Neuronal stem cell (in vitro differentiated cells): ENCODE measurements around the gene AMER3.
A peak's percentile ranks its signal among the peaks of the same experiment; 100 is the strongest.

ENCODE experiments used
- DNase-seq: peaks from one replicate; pipeline ENCODE4 v3.0.0-alpha.2; 2013; ENCODE audit warnings: low spot score
- H2AFZ ChIP-seq: one replicate; pipeline ENCODE4 v1.6.1; 2013; ENCODE audit warnings: mild to moderate bottlenecking, low read length, inconsistent platforms
- H2AK5ac ChIP-seq: 2 replicates; pipeline ENCODE4 v1.6.1; 2013; ENCODE audit warnings: low read depth, mild to moderate bottlenecking, inconsistent platforms, low read length, moderate library complexity, mixed read lengths
- H2BK120ac ChIP-seq: 2 replicates; pipeline ENCODE4 v1.6.1; 2013; ENCODE audit warnings: low read depth, mild to moderate bottlenecking, inconsistent platforms, low read length, moderate library complexity, mixed read lengths
- H2BK12ac ChIP-seq: one replicate; pipeline ENCODE4 v1.6.1; 2013; ENCODE audit warnings: low read length, inconsistent platforms
- H2BK15ac ChIP-seq: 2 replicates; pipeline ENCODE4 v1.6.1; 2013; ENCODE audit warnings: mild to moderate bottlenecking, low read length, inconsistent platforms, mixed read lengths
- H2BK5ac ChIP-seq: one replicate; pipeline ENCODE4 v1.6.1; 2013; ENCODE audit warnings: inconsistent platforms, mild to moderate bottlenecking, low read length, moderate library complexity
- H3K14ac ChIP-seq: one replicate; pipeline ENCODE4 v1.6.1; 2013; ENCODE audit warnings: low read length, inconsistent platforms
- H3K18ac ChIP-seq: 2 replicates; pipeline ENCODE4 v1.6.1; 2013; ENCODE audit warnings: low read length, inconsistent platforms
- H3K23ac ChIP-seq: 2 replicates; pipeline ENCODE4 v1.6.1; 2013; ENCODE audit warnings: low read depth, mild to moderate bottlenecking, mixed read lengths, low read length, inconsistent platforms; ENCODE audit not compliant: poor library complexity
- H3K27ac ChIP-seq: replicated peaks from 3 replicates; pipeline ENCODE4 v1.5.1; 2013; ENCODE audit warnings: low read length, inconsistent platforms
- H3K27me3 ChIP-seq, 3 experiments: 2 replicates each; pipeline ENCODE4 v1.6.1; 2013; ENCODE audit warnings: low read length in 3 of 3, mild to moderate bottlenecking in 2 of 3, inconsistent platforms in 1 of 3, low read depth in 1 of 3, mixed read lengths in 1 of 3, moderate library complexity in 1 of 3; ENCODE audit not compliant: control insufficient read depth in 3 of 3, insufficient read depth in 3 of 3
- H3K36me3 ChIP-seq, 2 donors: replicated peaks in 1 of 2; 2 replicates each; pipeline ENCODE4 v1.6.1; 2013; ENCODE audit warnings: low read length in 2 of 2; ENCODE audit not compliant: control insufficient read depth in 2 of 2, insufficient read depth in 2 of 2
- H3K4ac ChIP-seq: 2 replicates; pipeline ENCODE4 v1.6.1; 2013; ENCODE audit warnings: inconsistent platforms, mild to moderate bottlenecking, low read length, moderate library complexity
- H3K4me1 ChIP-seq, 2 donors: 1 replicate in 1 of 2; 2 replicates in 1 of 2; pipeline ENCODE4 v1.6.1; 2013; ENCODE audit warnings: low read length in 2 of 2, low read depth in 1 of 2; ENCODE audit not compliant: control insufficient read depth in 2 of 2, insufficient read depth in 1 of 2
- H3K4me2 ChIP-seq: one replicate; pipeline ENCODE4 v1.6.1; 2013; ENCODE audit warnings: mild to moderate bottlenecking, low read length, inconsistent platforms; ENCODE audit not compliant: insufficient read depth, poor library complexity, severe bottlenecking
- H3K4me3 ChIP-seq, 2 donors: 2 replicates each; pipeline ENCODE4 v1.5.1; 2013; ENCODE audit warnings: low read length in 2 of 2, mild to moderate bottlenecking in 2 of 2, inconsistent platforms in 1 of 2, moderate library complexity in 1 of 2
- H3K79me1 ChIP-seq: one replicate; pipeline ENCODE4 v1.6.1; 2013; ENCODE audit warnings: low read depth, mild to moderate bottlenecking, inconsistent platforms, low read length, moderate library complexity
- H3K9ac ChIP-seq: one replicate; pipeline ENCODE4 v1.6.1; 2013; ENCODE audit warnings: mild to moderate bottlenecking, low read depth, low read length, inconsistent platforms; ENCODE audit not compliant: poor library complexity
- H3K9me3 ChIP-seq, 2 donors: replicated peaks in 1 of 2; 2 replicates each; pipeline versions ENCODE3 to v1.6.1; 2013; ENCODE audit warnings: low read length in 2 of 2, mild to moderate bottlenecking in 2 of 2, inconsistent platforms in 1 of 2, low read depth in 1 of 2, mixed read lengths in 1 of 2, moderate library complexity in 1 of 2; ENCODE audit not compliant: control insufficient read depth in 2 of 2, insufficient read depth in 1 of 2
- H4K8ac ChIP-seq: one replicate; pipeline ENCODE4 v1.6.1; 2013; ENCODE audit warnings: low read depth, mild to moderate bottlenecking, inconsistent platforms, low read length, moderate library complexity
- H4K91ac ChIP-seq: one replicate; pipeline ENCODE4 v1.6.1; 2013; ENCODE audit warnings: low read length, low read depth, mild to moderate bottlenecking, inconsistent platforms; ENCODE audit not compliant: poor library complexity
- WGBS, 2 donors: extraction: QIAGEN DNeasy Blood & Tissue Kit; methylation state at CpG; one replicate each; pipeline ENCODE4 v1.1.7; 2013; ENCODE audit warnings: missing lambda C conversion rate in 2 of 2, mixed read lengths in 1 of 2; ENCODE audit not compliant: insufficient read length in 2 of 2, insufficient replicate concordance in 1 of 2; ENCODE audit errors: extremely low coverage in 2 of 2; 5-methylcytosine and 5-hydroxymethylcytosine counted together

AMER3 gene

DNA sequence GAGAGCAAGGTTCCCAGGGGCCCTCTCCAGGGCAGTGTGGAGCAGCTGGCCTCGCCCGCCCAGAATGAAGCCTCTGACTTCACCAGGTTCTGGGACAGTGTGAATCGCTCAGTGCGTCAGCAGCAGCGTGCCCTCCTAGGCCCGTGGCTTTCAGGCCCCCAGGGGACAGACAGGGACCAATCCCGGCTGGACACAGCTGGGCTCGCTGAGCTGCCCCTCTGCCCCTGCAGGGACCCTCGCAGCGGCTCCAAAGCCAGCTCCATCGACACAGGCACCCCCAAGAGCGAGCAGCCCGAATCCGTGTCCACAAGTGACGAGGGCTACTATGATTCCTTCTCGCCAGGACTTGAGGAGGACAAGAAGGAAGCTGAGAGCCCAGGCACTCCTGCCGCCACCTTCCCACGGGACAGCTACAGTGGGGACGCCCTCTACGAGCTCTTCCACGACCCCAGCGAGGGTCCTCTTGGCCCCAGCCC, 7.6 kb downstream of the AMER3 start:
- peak overlapping the region; percentile 35 for H3K18ac ChIP-seq
- H3K9me3 ChIP-seq = no peaks in the 10 kb centered on the region
- H4K91ac ChIP-seq = no peak overlapping the region
- no peak overlapping the region for H2BK12ac ChIP-seq
- no peak overlapping the region for H3K23ac ChIP-seq
- H2AFZ ChIP-seq = no peak overlapping the region
- H3K27me3 ChIP-seq = peaks cover 0 to 7% (median 4%) of the 10 kb centered on the region in 3 experiments
- H3K4me3 ChIP-seq = no peak overlapping the region
- H2BK15ac ChIP-seq = no peak overlapping the region
- no peak overlapping the region for H2AK5ac ChIP-seq
- H3K36me3 ChIP-seq = no peaks in the 10 kb centered on the region
- H3K4me2 ChIP-seq = no peak overlapping the region
- H3K4me1 ChIP-seq = peaks cover 0 to 4% of the 10 kb centered on the region in 2 donors
- no peaks in the 10 kb centered on the region for H3K79me1 ChIP-seq
- H3K27ac ChIP-seq = no peak overlapping the region
- no peak overlapping the region for H2BK5ac ChIP-seq
- no peak overlapping the region for H3K14ac ChIP-seq
- no peak overlapping the region for H3K9ac ChIP-seq
- DNase-seq = no peak
- H4K8ac ChIP-seq = no peak overlapping the region
- no peak overlapping the region for H3K4ac ChIP-seq
- WGBS, 2 donors = no CpG with 5 or more reads among the region's 22 CpGs
- no peak overlapping the region for H2BK120ac ChIP-seq

GRCh38 chr2:130763405-130763804, 8.1 kb downstream of the AMER3 start:
- DNase-seq = no peak
- WGBS, 2 donors = no CpG with 5 or more reads among the region's 12 CpGs
- Histone ChIP-seq H3K79me1 (no peaks in the 10 kb centered on the region), H2BK15ac (no peak overlapping the region), H3K4me1 (peaks cover 0 to 4% of the 10 kb centered on the region in 2 donors), H2BK120ac (peak overlapping the region; percentile 28), H3K36me3 (no peaks in the 10 kb centered on the region), H4K91ac (no peak overlapping the region), H3K9ac (no peak overlapping the region), H2AK5ac (no peak overlapping the region), H2BK5ac (no peak overlapping the region), H3K9me3 (no peaks in the 10 kb centered on the region), H3K14ac (no peak overlapping the region), H3K27me3 (peaks cover 0 to 4% (median 4%) of the 10 kb centered on the region in 3 experiments), H3K23ac (no peak overlapping the region), H2BK12ac (no peak overlapping the region), H3K27ac (no peak overlapping the region), H3K4me3 (no peak overlapping the region), H3K18ac (no peak overlapping the region), H3K4ac (no peak overlapping the region), H3K4me2 (peak overlapping the region; percentile 15), H2AFZ (no peak overlapping the region), H4K8ac (no peak overlapping the region)

DNA sequence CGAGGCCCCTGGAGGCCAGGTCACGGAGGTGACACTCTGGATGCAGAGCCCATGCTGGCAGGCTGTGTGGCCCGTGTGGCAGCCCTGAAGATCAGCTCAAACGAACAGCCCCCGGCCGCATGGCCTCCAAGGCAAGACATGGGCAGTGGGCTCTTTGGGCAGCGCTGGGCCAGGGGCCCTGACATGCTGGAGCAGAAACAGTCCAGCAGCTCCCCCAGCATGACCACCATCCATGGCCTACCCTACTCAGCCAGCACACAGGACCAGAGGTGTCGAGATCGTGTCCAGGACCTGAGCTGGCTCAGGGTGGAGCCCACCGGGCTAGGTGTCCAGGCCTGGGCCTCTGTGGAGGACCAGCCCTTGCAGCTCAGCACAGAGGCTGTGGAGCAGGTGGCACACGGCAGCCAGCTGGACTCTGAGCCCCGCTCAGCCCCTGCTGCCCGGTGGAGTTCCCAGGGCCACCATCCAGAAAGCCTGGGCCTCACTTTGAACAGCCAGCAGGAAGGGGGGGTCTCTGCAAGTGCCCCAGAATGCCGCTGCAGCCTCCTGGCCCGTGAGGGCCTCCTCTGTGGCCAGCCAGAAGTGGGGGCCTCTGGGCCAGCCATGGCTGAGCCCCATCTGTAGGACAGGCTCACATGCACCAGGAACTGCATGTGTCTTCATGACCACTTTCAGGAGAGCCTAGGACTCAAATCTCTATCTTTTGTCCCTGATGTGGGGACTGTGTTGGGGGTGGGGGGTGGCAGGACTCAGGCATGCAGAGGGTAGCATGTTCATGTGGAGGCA, 8.9 kb downstream of the AMER3 start:
- WGBS, 2 donors = no CpG with 5 or more reads among the region's 15 CpGs
- no peak for DNase-seq

GRCh38 chr2:130764821-130765115, 9.4 kb downstream of the AMER3 start:
- WGBS, 2 donors = no CpG with 5 or more reads among the region's 5 CpGs
- H3K9ac ChIP-seq = no peak overlapping the region
- no peak overlapping the region for H3K27ac ChIP-seq
- H3K4me2 ChIP-seq = no peak overlapping the region
- no peak overlapping the region for H3K14ac ChIP-seq
- H3K18ac ChIP-seq = no peak overlapping the region
- H3K9me3 ChIP-seq = no peaks in the 10 kb centered on the region
- no peak overlapping the region for H2BK15ac ChIP-seq
- no peak overlapping the region for H2BK120ac ChIP-seq
- H2BK12ac ChIP-seq = no peak overlapping the region
- no peak overlapping the region for H4K8ac ChIP-seq
- peaks cover 0 to 4% of the 10 kb centered on the region in 2 donors for H3K4me1 ChIP-seq
- DNase-seq = no peak
- no peak overlapping the region for H2BK5ac ChIP-seq
- H3K36me3 ChIP-seq = no peaks in the 10 kb centered on the region
- no peak overlapping the region for H3K4me3 ChIP-seq
- no peak overlapping the region for H4K91ac ChIP-seq
- no peaks in the 10 kb centered on the region for H3K79me1 ChIP-seq
- no peak overlapping the region for H3K23ac ChIP-seq
- H3K4ac ChIP-seq = no peak overlapping the region
- no peak overlapping the region for H2AFZ ChIP-seq
- H3K27me3 ChIP-seq = no peaks in the 10 kb centered on the region
- H2AK5ac ChIP-seq = no peak overlapping the region

More for the DNA sequence above, 8.9 kb downstream of the AMER3 start:
- Histone ChIP-seq H4K8ac (no peak overlapping the region), H3K4me2 (no peak overlapping the region), H2BK15ac (no peak overlapping the region), H3K27me3 (no peaks in the 10 kb centered on the region), H3K27ac (no peak overlapping the region), H3K4me1 (peaks cover 0 to 4% of the 10 kb centered on the region in 2 donors), H2BK120ac (peak overlapping the region; percentile 28), H3K4ac (no peak overlapping the region), H3K23ac (no peak overlapping the region), H3K36me3 (no peaks in the 10 kb centered on the region), H3K4me3 (no peak overlapping the region), H3K9me3 (no peaks in the 10 kb centered on the region), H3K18ac (peak overlapping the region; percentile 78), H2BK5ac (no peak overlapping the region), H2AK5ac (no peak overlapping the region), H2BK12ac (no peak overlapping the region), H2AFZ (no peak overlapping the region), H3K9ac (no peak overlapping the region), H3K14ac (no peak overlapping the region), H4K91ac (no peak overlapping the region), H3K79me1 (no peaks in the 10 kb centered on the region)
